ENCODE results near the gene CTRB1. TPM values are rescaled to one million over a fixed set of nuclear protein-coding genes. Genes with fewer than 3 reads are reported as not detected.

The CTRB1 gene
- total and polyA plus RNA-seq, 2 of the 13 experiments (the other 11 are each of a cell fraction or from before 2014, with no cell fraction given): not detected

DNA sequence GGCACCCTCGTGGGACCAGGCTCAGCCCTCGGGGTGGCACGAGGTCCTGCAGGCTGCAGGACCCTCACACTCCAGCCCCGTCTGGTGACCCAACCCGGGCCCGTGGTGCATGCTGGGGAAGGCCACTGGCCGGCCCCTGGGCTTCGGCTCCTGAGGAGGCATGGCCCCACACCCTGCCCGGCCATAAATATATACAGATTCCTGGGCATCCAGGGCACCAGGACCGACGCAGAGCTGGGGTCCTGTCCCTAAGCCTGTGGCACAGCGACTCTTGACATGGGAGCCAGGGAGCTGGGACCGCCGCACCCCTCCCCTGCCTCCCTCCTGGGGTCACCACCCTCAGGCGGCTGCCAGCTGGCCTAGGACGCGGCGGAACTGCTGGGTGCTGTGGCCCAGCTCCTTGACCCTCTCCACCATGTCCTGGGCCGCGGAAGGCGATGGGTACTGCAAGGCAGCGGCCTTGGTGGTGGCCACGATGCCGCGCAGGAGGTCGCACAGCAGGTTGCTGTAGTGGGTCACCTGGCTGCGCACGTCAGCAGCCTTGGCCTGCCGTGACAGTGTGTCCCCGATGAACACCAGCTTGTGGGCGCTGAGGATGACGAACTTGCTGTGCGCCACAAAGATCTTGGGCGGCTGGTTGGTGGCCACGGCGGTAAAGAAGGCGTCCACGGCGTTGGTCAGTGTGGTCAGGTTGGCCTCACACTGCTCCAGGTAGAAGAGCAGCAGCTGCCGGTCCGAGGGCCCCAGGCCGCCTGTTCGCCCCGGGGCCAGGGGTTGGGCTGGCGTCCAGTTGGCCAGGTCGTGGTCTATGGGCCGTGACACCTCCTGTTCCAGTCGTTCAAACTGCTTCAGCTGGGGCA lies 10.6 kb downstream of the CTRB1 start (continued):
- TF ChIP-seq HNF4G (IDR thresholded peaks at IDR 0.05; ENCODE audit: borderline replicate concordance, low read depth, low read length) (no peak), HNF4G (CRISPR knock-in tag; IDR thresholded peaks at IDR 0.05; ENCODE audit: borderline replicate concordance, low read depth) (no peak), CENPT (CRISPR knock-in tag; IDR thresholded peaks at IDR 0.05; ENCODE audit: low read depth) (0 out of 2 replicates have a peak, but pooled peaks have one; percentile 36), RBFOX2 (IDR thresholded peaks at IDR 0.05; ENCODE audit: low read depth, low read length) (peak; percentile 45; the same call in 1 of the 2 replicates), ZFX (CRISPR knock-in tag; IDR thresholded peaks at IDR 0.05; ENCODE audit: low read depth) (0 out of 2 replicates have a peak, but pooled peaks have one; percentile 2)
- TF ChIP-seq, protein P1, sequence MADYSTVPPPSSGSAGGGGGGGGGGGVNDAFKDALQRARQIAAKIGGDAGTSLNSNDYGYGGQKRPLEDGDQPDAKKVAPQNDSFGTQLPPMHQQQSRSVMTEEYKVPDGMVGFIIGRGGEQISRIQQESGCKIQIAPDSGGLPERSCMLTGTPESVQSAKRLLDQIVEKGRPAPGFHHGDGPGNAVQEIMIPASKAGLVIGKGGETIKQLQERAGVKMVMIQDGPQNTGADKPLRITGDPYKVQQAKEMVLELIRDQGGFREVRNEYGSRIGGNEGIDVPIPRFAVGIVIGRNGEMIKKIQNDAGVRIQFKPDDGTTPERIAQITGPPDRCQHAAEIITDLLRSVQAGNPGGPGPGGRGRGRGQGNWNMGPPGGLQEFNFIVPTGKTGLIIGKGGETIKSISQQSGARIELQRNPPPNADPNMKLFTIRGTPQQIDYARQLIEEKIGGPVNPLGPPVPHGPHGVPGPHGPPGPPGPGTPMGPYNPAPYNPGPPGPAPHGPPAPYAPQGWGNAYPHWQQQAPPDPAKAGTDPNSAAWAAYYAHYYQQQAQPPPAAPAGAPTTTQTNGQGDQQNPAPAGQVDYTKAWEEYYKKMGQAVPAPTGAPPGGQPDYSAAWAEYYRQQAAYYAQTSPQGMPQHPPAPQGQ (CRISPR knock-in tag; IDR thresholded peaks at IDR 0.05; ENCODE audit: borderline replicate concordance): no peak

DNA sequence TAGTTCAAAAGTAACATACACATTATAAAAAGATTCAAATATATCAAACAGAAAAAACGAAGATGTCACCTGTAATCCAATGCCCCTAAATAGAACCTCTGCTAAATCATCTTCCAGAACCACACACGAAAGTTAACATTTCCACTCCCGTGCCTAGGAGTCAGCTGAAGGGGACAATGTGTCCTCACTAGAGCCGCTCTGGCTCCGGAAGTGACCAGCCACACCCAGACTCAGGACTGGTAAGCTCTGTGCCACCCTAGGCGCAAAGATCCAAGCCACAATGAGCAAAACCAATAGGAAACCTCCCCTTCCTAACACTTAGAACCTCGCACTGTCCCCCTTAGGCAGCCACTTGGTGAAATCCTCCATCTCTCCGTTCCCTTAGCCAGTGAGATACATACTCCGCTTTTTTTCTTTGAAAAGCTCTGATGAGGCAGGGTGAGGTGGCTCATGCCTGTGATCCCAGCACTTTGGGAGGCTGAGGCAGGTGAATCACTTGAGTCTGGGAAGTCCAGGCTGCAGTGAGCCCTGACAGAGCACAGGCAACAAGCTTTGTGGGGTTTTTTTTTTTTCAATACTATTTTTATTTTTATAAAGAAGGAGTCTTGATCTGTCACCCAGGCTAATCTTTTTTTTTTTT lies 11.8 kb downstream of the CTRB1 start:
- WGBS (ENCODE audit: low lambda C conversion rate): 98% methylated on average over 9 of the region's 9 CpGs
- in situ Hi-C loops (cut with HindIII; ENCODE audit: extremely low pct_ligation_motif_present, low pct_unique_long_range_greater_than_20kb): no loop called here
- H3K4me1 ChIP-seq (ENCODE audit: insufficient read depth, low read length): peaks cover 9% of the 10 kb centered on the region
- no TSS peak for BruUV-seq (replicated peaks)
- POLR2A ChIA-PET: no interaction called here
- no peak overlapping the region for H3K4me3 ChIP-seq (replicated peaks in 1 of 3; ENCODE audit: insufficient read depth in 1 of 3, low read depth in 2 of 3, low read length in 3 of 3)
- FAIRE-seq: no peak
- no peak overlapping the region for H2AFZ ChIP-seq (ENCODE audit: low read length)
- CTCF ChIA-PET (ENCODE audit: low intra/inter-chr PET ratio, low total read pairs): no interaction called here
- H3K27ac ChIP-seq (ENCODE audit: extremely low read length, insufficient read depth, low read length): no peak overlapping the region
- no peak for DNase-seq (ENCODE audit: low spot score)
- peaks cover 5% of the 10 kb centered on the region for H4K20me1 ChIP-seq (ENCODE audit: insufficient read depth, low read length)
- H3K9me3 ChIP-seq (ENCODE audit: low read length): no peaks in the 10 kb centered on the region
- no peak for ATAC-seq
- intact Hi-C loops (cut with micrococcal nuclease; ENCODE audit: unreplicated experiment): loop anchor here (5.0 kb wide), 1 partner anchor 33 kb away; no protein-coding TSS in a partner anchor
- TF ChIP-seq, protein P2, sequence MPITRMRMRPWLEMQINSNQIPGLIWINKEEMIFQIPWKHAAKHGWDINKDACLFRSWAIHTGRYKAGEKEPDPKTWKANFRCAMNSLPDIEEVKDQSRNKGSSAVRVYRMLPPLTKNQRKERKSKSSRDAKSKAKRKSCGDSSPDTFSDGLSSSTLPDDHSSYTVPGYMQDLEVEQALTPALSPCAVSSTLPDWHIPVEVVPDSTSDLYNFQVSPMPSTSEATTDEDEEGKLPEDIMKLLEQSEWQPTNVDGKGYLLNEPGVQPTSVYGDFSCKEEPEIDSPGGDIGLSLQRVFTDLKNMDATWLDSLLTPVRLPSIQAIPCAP (CRISPR knock-in tag; IDR thresholded peaks at IDR 0.05; ENCODE audit: low read depth): no peak
- TF ChIP-seq POLR2G (IDR thresholded peaks at IDR 0.05; ENCODE audit: low read depth, low read length) (peak; percentile 45; the same call in 1 of the 2 replicates), RBM22 (optimal IDR thresholded peaks at IDR 0.05; ENCODE audit: low read length) (peak; percentile 93), ZNF674 (CRISPR knock-in tag; IDR thresholded peaks at IDR 0.05; ENCODE audit: low read depth) (no peak), NFKB2 (CRISPR knock-in tag; IDR thresholded peaks at IDR 0.05; ENCODE audit: borderline replicate concordance) (no peak), SP1 (IDR thresholded peaks at IDR 0.05) (no peak), SP1 (CRISPR knock-in tag; IDR thresholded peaks at IDR 0.05) (no peak)
- peaks cover 1 to 3% of the 10 kb centered on the region in 2 experiments; a peak in 2 of 5 replicates for H3K27me3 ChIP-seq (ENCODE audit: control insufficient read depth in 1 of 2, insufficient read depth in 2 of 2, low read length in 2 of 2)
- no peak overlapping the region for H3K9ac ChIP-seq (ENCODE audit: insufficient read depth, low read depth, low read length)
- H3K36me3 ChIP-seq (replicated peaks in 1 of 2; ENCODE audit: control insufficient read depth in 1 of 2, insufficient read depth in 2 of 2, low read length in 2 of 2): peaks cover 33 to 45% of the 10 kb centered on the region in 2 experiments
- H3K79me2 ChIP-seq (ENCODE audit: insufficient read depth, low read length): no peaks in the 10 kb centered on the region
- H3K4me2 ChIP-seq (ENCODE audit: low read depth, low read length): no peak overlapping the region
